ENCODE measurements around the gene KRT86.

- no peak for TF ChIP-seq RAD21 (IDR thresholded peaks at IDR 0.05 in 1 of 2, conservative IDR thresholded peaks at IDR 0.05 in 1 of 2; ENCODE audit: low read depth in 2 of 2, low read length in 2 of 2)
- no peak for TF ChIP-seq TEAD4 (IDR thresholded peaks at IDR 0.05; ENCODE audit: low read depth, low read length)
- no peak for TF ChIP-seq TAF7 (optimal IDR thresholded peaks at IDR 0.05; ENCODE audit: borderline replicate concordance, low read depth, low read length)
- no peak for TF ChIP-seq POLR2A (IDR thresholded peaks at IDR 0.05; ENCODE audit: control extremely low read depth in 1 of 2, low read depth in 2 of 2, low read length in 2 of 2)
- no peak for TF ChIP-seq MAX (IDR thresholded peaks at IDR 0.05)
- TF ChIP-seq E2F6 (IDR thresholded peaks at IDR 0.05), result no peak
These were observed 29.8 kb upstream of the KRT86 start for GRCh38 chr12:52244615-52244994.
